ENCODE measurements around the gene HS1BP3.

- TF ChIP-seq CTCF (IDR thresholded peaks at IDR 0.05) (peak; percentile 75), EZH2 (IDR thresholded peaks at IDR 0.05) (no peak)
Observed at GRCh38 chr2:20650877-20651730, at the start of gene HS1BP3.

Measured in neural progenitor cell (in vitro differentiated cells).